Activated naive CD4-positive, alpha-beta T cell treated with anti-CD3 and anti-CD28 coated beads, Interleukin-2, amount 10 ng/mL, durations not matched to agents 5 hours and 36 hours (primary cell): Measurements from ENCODE around the gene LCP1. TPM values are rescaled to one million over a fixed set of nuclear protein-coding genes. Genes with fewer than 3 reads are reported as not detected.

Experiments used
- total RNA-seq, 2 experiments: library from RNA; stranded (reverse); gene quantifications; one replicate each; pipeline ENCODE4 v1.2.3, GENCODE V29; 2021

Gene LCP1
- 1,000 to 10,000 TPM; 1,084 to 1,086 TPM for total RNA-seq

DNA sequence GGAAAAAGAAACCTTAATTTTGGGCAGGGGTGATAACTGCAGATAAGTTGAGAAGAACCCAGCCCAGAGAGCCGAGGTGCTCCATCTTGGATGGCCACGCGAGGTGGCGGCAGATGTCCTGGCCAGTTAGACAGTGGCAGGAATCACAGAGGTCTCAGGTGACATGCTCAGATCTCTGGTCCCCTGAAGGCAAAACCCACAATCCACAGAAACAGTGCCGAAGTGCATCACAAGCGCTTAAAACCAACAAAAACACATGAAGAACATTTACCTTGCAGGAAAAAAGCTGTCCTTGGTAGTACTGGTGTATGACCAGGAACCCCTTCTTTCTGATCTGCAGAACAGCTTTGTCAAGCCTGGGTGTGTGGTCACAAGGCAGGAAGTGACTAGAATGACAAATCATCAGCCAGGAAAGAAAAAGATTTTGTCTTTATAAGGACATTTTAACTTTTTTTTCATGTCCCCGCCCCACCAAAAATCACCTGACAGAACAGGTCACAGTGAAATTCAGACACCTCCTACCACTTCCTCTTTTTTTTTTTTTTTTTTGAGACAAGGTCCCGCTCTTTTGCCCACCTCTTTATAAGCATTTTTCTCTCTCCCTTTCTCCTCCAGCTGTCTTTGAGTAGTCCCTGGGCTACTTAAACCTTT is at the start of gene LCP1:
Gene LCP1 (minus strand): TSS at position 338 of the 651 bp plus-strand sequence. CDS start 22,515 bp downstream, outside the sequence.

DNA sequence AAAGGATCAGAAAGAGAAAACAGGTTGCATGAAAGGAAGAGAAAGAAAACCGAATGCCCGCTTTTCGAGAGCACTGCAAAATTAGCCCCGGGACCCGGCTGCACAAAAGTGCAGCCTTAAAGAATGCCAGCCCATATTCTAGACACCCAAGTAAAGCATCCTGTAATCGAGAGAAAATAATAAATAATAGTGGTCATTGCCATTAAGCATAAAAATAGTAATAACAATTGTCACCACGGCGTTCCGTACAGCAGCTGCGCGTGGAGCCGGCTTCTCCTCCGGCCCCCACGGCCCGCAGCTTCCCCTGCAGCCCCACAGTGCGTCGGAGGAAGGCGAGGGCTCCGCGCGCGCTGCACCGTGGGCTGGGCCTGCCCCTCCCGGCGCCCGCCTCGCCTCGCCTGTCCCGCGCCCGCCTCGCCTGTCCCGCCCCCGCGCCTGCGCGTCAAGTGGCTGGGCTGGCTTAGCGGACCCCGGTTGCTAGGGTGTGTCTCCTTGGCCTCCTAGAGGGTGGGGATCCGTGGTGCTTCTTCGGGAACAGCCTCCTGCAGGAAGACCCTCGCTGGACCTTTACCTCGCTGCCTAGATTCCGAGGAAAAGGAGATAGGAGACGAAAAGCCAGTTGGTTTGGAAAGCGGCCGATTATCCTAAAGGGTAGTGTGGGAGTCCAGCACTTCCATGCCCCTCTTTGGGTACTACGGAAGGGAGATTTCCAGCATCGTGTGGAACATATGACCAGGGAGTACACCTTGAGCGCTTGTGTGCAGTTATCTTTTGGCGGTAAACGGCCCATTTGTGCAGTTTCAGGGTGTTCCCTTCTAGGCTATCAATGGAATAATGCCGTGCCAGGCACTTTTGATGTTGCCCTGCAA is 29.7 kb upstream of the LCP1 start, which contains the start of gene LRRC63:
Gene LRRC63 (plus strand): TSS at position 446 of the 869 bp plus-strand sequence. CDS start 1,107 bp downstream, outside the sequence.

GRCh38 chr13:46104868-46105267 is 77.1 kb downstream of the LCP1 start, which contains the start of gene CPB2:
Gene CPB2 (minus strand): TSS chr13:46105033. CDS start chr13:46105009, 24 bp downstream.

Other genes with a start within 250 kb of the LCP1 start
- gene ZC3H13, start 129.4 kb downstream of the LCP1 start, total RNA-seq = 10 to 100 TPM; 36.5 to 37.1 TPM
- not detected for gene CPB2, start 77.1 kb downstream of the LCP1 start, total RNA-seq
- under 1 TPM; 0.63 to 0.79 TPM for gene LRRC63, start 29.8 kb upstream of the LCP1 start, total RNA-seq
- gene RUBCNL, start 205.1 kb upstream of the LCP1 start, total RNA-seq = under 1 TPM in 1 of 2 experiments, not detected in 1; 0.17 TPM